SK-N-SH (cell line): ENCODE data around the gene ADAMTSL1.

Source experiments
- EP300 ChIP-seq, 2 experiments: IDR thresholded peaks; 2 replicates each; pipeline versions ENCODE4 v1.4.0 to v1.6.1; 2012; ENCODE audit warnings: borderline replicate concordance in 1 of 2, low read depth in 1 of 2, low read length in 1 of 2
- JUND ChIP-seq: IDR thresholded peaks from 2 replicates; pipeline ENCODE4 v1.4.0; 2012
- SMC3 ChIP-seq: IDR thresholded peaks from 2 replicates; pipeline ENCODE4 v1.6.1; 2012; ENCODE audit warnings: low read depth, low read length, improper control_type of control experiment
- TCF12 ChIP-seq: IDR thresholded peaks from 2 replicates; pipeline ENCODE4 v1.4.0; 2012
- TF ChIP-seq, protein P1 (sequence below): fragments of 200-600 bp; sonication (generic); IDR thresholded peaks from 2 replicates; pipeline ENCODE4 v1.6.1; 2017; ENCODE audit warnings: antibody characterized with exemption, mild to moderate bottlenecking, moderate library complexity
- TF ChIP-seq, protein P2 (sequence below): fragments of 150-350 bp; IDR thresholded peaks from 2 replicates; pipeline ENCODE4 v1.6.1; 2016; ENCODE audit warnings: mild to moderate bottlenecking, low read depth, low read length

DNA sequence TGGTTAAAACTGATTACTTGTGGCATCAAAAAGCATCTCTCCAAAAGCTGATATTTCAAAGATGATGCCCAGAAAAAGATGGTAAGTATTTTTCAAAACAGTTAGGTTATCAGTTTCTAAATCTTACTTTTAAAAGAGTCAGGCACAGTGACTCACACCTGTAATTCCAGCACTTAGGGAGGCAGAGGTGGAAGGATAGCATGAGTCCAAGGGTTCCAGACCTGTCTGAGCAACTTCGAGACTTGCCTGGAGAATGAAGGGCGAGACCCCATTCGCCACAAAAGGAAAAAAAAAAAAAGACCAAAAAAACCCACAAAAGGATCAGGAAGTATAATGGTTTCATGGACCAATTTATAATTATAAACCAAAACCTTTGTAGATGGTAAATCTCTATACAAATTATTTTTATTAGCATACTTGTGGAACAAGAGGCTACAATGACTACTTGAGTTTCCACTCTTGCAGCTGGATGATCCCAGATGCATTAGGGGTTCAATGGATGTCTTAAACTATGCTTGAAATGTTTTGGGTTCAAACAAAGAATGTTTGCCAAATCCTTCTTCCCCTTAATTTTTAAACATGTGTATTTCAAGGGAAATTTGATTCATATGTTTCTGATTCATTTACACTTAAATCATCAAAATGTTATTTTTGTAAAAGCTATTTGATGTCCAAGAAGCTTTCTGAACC is 96.1 kb downstream of the ADAMTSL1 start:
- TF ChIP-seq, protein P1, sequence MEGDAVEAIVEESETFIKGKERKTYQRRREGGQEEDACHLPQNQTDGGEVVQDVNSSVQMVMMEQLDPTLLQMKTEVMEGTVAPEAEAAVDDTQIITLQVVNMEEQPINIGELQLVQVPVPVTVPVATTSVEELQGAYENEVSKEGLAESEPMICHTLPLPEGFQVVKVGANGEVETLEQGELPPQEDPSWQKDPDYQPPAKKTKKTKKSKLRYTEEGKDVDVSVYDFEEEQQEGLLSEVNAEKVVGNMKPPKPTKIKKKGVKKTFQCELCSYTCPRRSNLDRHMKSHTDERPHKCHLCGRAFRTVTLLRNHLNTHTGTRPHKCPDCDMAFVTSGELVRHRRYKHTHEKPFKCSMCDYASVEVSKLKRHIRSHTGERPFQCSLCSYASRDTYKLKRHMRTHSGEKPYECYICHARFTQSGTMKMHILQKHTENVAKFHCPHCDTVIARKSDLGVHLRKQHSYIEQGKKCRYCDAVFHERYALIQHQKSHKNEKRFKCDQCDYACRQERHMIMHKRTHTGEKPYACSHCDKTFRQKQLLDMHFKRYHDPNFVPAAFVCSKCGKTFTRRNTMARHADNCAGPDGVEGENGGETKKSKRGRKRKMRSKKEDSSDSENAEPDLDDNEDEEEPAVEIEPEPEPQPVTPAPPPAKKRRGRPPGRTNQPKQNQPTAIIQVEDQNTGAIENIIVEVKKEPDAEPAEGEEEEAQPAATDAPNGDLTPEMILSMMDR: no peak
- TF ChIP-seq TCF12 (peak; percentile 7; the same call in 1 of the 2 replicates), EP300 (IDR thresholded peaks at IDR 0.05; ENCODE audit: borderline replicate concordance in 1 of 2, low read depth in 1 of 2, low read length in 1 of 2) (no peak), SMC3 (no peak), JUND (0 out of 2 replicates have a peak, but pooled peaks have one; percentile 18)
- TF ChIP-seq, protein P2, sequence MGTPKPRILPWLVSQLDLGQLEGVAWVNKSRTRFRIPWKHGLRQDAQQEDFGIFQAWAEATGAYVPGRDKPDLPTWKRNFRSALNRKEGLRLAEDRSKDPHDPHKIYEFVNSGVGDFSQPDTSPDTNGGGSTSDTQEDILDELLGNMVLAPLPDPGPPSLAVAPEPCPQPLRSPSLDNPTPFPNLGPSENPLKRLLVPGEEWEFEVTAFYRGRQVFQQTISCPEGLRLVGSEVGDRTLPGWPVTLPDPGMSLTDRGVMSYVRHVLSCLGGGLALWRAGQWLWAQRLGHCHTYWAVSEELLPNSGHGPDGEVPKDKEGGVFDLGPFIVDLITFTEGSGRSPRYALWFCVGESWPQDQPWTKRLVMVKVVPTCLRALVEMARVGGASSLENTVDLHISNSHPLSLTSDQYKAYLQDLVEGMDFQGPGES: no peak
